AG09319 (cell line): Measurements from ENCODE around the gene AHRR.
A peak's percentile ranks its signal among the peaks of the same experiment; 100 is the strongest.

Experiments
- DNase-seq: peaks from one replicate; pipeline ENCODE4 v3.0.0-alpha.2; 2010; ENCODE audit warnings: low read depth; ENCODE audit errors: extremely low read depth
- CTCF ChIP-seq: IDR thresholded peaks from 2 replicates; pipeline ENCODE4 v1.5.1; 2011; ENCODE audit warnings: low read depth, mild to moderate bottlenecking, inconsistent platforms, low read length, moderate library complexity

AHRR gene

GRCh38 chr5:333945-334344 lies 12.4 kb downstream of the AHRR start:
- no peak for TF ChIP-seq CTCF
- DNase-seq = no peak

GRCh38 chr5:334903-335739 lies 13.6 kb downstream of the AHRR start:
- DNase-seq = no peak
- TF ChIP-seq CTCF = no peak

DNA sequence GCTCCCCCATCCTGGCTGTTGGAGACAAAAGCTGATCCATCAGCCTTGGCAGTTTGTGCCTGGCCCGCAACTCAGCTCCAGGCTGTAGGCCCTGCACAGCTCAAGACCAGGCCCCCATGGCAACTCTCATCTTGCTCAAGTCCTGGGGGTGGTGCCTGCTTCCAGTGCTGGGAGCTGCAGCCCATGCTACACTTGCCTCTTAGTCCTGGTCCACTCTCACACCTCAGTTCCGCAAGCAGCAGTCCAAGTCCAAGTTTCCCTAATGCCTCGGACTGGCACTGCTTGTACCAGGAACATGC lies 14.2 kb downstream of the AHRR start:
- TF ChIP-seq CTCF = no peak
- DNase-seq = no peak

DNA sequence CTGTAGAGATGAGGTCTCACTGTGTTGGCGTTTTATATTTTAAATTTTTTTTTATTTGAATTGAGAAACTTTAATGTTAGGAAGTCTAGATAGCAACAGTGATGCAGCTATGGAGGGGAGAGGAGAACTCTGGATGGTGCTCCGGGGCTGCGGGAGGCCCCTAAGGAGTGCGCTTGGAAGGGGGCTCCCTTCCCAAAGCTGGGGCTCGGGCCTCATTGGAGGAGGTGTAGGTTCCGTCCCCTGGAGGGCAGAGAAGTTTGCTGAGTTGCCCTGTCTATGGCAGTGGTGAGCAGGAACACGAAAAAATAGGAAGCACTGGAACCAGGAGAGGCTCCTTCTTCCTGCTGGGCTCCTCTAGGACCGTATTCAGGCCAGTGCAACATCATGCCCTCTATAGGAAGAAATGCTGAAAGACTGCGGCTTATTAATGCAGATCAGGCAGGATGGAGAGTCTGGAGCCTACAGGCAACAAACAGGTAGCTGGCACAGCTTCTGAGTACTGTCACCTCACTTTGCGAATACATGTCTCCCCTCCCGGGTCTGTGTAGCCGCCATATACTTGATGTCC lies 16.1 kb downstream of the AHRR start:
- DNase-seq = no peak
- TF ChIP-seq CTCF = peak; percentile 40

DNA sequence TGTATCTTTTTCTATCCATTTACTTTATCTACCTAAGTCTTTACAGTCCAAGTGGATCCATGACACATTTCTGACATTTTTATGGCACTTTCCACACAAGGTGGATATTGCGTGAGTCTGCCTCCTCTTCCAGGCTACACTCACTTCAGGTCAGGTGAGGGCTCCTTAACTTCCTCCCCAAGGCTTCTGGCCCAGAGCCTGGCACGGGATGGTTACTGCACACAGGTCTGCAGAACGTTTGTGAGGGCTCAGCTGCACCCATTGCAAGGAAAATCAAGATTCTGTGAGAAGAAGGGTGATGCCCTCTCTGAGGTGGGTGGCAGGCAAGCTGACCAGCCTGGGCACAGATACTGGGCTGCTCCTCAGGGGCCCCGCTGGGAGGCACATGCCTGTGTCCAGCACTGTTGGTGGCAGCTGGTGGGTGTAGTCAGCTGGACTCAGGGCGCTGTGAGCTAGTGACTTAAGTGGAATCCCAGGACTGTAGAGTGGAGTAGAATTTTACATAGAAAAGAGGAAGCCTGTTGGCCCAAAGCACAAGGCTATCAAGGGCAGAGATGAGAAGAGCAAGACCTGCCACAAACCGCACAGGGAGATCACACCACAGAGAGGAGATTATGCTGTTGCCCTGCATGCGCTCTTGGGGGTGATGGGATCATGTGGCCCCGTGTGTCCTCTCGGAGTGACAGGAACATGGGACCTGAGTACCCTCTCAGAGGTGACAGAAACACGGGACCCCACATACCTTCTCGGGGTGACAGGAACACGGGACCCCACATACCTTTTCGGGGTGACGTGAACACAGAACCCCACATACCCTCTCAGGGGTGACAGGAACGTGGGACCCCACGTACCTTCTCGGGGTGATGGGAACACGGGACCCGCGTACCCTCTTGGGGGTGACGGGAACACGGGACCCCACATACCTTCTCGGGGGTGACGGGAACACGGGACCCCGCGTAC lies 21.3 kb downstream of the AHRR start:
- TF ChIP-seq CTCF = no peak
- DNase-seq = no peak

DNA sequence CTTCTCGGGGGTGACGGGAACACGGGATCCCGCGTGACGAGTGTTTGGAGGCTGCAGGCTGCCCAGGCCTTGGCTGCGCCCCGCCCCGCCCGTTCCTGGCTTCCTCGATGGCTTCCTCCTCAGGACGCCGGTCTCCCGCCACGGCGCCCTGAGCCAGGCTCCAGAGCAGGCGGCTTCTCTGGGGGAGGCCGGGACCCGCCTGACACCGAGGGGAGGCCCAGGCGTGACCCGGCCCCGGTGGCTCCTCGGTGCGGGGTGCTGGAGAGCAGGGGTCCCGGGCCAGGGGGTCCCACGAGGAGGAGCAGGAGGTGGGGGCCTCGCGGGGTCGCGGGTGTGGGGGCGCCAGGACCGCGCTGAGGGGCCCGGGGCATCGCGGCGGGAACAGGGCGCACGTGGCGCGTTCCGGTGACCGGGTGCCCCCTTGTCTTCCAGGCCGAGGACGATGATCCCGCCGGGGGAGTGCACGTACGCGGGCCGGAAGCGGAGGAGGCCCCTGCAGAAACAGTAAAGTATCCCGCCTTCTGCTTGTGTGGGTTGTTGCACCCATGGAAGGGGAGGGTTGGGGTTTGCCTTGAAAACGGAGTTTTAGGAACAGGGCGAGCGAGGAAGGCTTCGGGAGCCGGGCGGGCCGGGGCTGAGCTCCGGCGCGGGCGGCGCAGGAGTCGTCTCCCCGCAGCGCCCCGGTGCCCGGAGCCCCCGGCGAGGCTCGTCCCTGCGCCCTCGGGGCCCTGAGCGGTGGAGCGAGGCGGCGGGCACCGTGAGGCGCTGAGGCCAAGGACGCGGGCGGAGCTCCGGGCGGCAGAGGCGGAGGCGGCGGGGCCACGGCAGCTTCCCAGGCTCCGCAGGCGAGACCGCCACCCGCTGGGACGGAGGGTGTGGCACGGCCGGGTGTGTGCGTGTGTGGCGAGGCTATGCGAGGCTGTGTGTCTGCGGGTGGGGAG lies 22.2 kb downstream of the AHRR start:
- TF ChIP-seq CTCF = no peak; the same call in 1 of the 2 replicates
- DNase-seq = peak; percentile 52
